HG02759 (cell line): ENCODE data around the gene MAP2K2.
A peak's percentile ranks its signal among the peaks of the same experiment; 100 is the strongest.
"Not testable (repeated sequence)": the region's sequence is repeated elsewhere in the genome, so short reads cannot be mapped to it uniquely, and the experiment has no call there.

Source experiments
- ATAC-seq: cut with Tn5 transposase; IDR thresholded peaks from one replicate; pipeline ENCODE4 v1.9.1; 2021; ENCODE audit warnings: mild to moderate bottlenecking, moderate library complexity; ENCODE audit not compliant: unreplicated experiment

MAP2K2 gene

DNA sequence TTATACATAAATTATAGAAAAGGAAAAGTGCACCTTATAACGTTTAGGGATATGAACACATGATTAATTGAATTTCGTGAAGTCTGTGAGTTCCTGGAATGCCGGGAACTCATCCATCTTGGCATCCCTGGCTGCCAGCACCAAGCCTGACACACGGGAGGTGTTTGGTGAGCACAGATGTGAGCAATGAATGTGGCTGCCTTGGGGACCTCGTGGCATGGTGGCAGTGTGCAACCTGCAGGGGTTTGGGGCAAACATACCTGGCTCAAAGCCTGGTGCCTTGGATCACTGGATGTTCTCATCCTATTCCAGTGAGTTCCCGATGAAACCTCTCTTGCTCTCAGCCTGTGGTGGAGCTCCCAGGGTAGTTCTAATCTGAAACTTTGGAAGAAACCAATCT, 10.4 kb upstream of the MAP2K2 start:
- ATAC-seq = no peak

DNA sequence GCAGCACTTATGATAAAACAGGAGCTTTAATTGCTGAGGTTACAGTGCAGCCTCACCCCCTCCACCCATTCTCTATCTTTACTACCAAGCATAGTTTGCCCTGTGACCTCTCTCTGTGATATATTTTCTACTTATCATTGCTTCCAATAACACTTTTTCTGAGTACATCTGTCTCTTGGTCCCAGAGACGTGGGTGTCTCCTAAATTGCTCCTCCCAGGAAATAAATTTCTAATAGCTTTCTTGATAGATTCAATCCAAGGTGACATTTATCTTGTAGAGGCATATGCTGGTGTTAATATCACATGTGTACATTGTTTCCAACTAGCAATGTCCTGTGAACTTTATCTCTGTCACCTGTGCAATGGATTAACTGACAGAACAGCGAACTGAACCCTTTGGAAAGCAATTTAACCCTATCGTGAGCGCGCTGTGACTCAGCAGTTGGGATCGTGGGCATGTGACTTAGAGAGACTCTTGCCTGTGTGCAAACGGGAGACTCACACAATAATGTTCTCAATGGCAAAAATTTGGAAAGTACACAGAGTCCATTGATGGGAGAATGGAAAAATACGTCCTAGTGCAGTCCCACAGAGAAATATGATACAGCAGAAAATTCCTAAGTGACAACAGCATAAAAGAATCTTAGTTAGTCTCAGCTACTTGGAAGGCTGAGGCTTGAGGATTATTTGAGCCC, 7.0 kb upstream of the MAP2K2 start:
- no peak for ATAC-seq

DNA sequence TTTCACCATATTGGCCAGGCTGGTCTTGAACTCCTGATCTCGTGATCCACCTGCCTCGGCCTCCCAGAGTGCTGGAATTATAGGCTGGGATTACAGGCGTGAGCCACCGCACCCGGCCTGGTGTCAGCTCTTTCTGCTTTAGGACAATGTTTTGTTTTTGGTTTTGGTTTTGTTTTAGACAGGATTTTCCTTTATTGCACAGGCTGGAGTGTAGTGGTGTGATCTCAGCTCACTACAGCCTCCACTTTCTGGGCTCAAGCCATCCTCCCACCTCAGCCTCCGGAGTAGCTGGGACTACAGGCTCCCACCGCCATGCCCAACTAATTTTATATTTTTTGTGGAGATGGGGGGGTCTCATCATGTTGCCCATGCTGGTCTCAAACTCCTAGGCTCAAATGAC, 5.1 kb upstream of the MAP2K2 start:
- ATAC-seq = not testable (repeated sequence)

DNA sequence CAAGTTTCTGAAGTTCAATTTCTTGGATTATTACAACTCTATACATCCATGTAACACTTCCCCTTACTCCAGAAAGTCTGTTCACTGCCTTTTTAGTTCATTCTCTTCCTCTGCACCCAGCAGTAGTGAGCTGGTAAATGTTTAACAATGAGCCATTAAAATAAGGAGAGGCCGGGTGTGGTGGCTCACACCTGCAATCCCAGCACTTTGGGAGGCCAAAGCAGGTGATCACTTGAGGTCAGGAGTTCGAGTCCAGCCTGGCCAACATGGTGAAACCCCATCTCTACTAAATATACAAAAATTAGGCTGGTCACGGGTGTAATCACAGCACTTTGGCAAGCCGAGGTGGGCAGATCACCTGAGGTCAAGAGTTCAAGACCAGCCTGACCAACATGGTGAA, 3.4 kb upstream of the MAP2K2 start:
- not testable (repeated sequence) for ATAC-seq

DNA sequence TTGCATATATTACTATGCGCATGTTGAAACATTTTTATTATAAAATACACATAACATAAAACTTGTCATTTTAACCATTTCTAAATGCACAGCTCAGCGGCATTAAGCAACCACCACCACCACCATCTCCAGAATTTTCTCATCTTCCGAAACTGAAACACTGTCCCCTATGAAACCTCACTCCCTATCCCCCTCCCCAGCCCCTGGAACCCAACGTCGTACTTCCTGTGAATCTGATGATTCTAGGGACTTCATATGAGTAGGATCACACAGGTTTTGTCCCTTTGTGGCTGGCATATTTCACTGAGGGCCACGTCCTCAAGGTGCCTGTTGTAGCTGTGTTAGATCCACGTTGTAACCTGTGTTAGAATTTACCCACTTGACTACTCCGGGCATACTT, 716 bp upstream of the MAP2K2 start:
- ATAC-seq = no peak

DNA sequence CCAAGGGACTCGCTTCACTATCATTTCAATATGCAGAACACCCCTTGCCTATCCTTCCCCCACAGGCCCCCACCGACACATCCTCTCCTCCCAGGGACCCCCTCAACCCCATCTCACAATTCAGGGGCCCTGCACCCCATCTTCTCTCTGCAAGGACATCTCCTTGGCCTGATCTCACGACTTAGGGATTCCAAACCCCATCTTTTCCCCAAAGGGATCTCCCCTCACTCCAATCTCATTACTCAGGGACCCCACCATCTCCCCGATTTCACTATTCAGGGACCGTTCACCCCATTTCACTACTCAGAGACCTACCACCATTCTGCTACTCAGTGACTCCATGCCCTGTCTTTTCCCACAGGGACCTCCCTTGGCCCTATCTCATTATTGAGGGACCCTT, 1.4 kb downstream of the MAP2K2 start:
- no peak for ATAC-seq

DNA sequence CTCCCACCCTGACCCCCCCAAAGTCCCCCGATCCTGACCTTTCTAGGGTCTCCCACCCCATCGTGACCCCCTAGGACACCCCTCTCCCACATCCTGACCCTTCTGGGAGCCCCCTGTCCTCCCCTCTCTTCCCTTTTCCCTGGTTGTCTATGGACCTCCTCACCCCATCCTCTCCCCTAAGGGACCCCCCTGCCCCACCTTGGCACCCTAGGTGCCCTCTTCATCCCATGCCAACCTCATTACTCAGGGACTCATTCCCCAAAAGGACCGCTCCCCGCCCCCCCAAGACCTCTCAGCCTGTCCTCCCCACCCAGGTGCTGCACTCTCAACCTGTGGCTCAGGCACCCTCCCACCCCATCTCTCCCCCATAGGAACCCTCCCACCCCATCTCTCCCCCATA, 2.1 kb downstream of the MAP2K2 start:
- ATAC-seq = no peak

DNA sequence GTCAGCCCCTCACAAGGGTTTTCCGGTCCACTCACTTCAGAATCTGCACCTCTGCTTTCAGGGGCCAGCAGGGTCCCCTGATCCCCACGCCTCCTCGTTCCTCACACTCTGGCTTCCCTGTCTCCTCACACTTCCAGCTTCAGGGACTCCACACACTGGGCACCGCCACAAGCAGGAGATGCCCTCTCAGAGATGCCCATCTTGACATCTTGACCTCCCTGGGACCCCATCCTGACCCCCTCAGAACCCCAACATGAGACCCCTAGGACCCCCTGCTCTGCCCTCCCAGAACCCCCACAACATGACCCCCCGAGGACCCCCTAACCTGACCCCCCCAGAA, 2.7 kb downstream of the MAP2K2 start:
- ATAC-seq = no peak

DNA sequence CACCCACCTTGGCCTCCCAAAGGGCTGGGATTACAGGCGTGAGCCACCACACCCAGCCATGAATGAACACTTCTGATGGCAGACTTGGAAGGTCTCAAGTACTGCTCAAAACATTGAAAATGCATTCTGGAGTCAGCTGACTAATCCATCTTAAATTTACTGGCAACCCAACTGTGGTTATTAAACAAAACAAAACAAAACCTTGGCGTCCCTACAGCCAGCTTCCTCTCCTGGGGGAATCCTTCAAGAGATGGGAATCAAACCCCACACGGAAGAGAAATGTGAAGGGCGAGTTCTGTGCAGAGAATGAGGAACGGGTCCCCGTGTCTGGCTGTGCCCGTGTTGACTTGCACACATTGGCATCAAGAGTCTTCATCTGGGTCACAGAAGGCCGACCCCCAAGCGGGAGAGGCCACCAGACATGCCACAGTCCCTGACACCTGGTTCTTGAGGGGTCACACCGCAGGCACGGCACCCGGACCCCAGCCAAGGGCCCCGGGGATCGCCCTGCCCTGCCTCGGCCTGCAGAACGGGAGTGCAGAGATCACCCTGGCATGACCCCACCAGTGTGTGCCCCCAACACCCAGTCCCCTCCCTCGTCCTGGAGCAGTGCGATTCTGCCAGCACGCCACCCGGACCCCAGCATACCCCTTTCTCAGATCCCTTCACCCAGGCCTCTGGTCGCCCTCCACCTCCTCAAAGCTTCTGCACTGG, 3.2 kb downstream of the MAP2K2 start:
- no peak for ATAC-seq

DNA sequence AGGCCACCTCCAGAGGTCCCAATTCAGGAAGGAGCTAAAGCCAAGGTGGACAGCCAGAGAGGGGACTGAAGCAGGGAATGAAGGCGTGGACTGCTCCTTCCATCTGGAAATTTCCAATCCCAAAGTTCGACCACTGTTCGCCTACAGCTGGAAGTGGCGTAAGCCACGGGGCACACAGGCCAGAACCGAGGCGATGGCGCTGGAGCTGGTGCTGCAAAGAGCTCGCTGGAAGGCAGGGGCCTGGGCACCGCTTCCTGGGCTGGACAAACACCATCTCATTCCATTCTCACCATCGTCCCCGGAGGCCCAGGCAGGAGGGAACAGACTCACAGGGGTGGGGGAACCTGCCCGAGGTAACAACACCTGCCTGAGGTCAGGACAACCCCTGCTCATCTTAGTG, 4.2 kb downstream of the MAP2K2 start:
- no peak for ATAC-seq

DNA sequence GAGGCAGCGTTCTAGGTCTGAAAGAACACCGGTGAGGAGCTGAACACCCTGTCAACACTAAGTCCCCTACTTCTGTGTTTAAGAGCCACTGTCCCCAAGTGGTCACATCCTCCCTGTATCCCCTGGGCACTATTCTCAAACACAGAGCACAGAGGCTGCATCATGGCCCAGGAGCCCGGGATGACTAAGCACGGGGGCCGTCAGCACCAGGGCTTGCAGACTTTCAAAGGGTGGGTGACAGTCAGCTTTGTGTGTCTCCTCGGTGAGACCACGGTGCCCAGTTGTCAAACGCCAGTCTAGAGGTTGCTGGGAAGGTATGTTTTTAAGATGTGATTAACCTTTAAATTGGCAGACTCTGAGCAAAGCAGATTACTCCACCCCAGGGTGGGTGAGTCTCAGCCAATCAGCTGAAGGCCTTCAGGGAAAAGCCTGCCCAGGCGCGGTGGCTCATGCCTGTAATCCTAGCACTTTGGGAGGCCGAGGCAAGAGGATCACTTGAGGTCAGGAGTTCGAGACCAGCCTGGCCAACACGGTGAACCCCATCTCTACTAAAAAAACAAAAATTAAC, 8.0 kb downstream of the MAP2K2 start:
- peak; percentile 23 for ATAC-seq

DNA sequence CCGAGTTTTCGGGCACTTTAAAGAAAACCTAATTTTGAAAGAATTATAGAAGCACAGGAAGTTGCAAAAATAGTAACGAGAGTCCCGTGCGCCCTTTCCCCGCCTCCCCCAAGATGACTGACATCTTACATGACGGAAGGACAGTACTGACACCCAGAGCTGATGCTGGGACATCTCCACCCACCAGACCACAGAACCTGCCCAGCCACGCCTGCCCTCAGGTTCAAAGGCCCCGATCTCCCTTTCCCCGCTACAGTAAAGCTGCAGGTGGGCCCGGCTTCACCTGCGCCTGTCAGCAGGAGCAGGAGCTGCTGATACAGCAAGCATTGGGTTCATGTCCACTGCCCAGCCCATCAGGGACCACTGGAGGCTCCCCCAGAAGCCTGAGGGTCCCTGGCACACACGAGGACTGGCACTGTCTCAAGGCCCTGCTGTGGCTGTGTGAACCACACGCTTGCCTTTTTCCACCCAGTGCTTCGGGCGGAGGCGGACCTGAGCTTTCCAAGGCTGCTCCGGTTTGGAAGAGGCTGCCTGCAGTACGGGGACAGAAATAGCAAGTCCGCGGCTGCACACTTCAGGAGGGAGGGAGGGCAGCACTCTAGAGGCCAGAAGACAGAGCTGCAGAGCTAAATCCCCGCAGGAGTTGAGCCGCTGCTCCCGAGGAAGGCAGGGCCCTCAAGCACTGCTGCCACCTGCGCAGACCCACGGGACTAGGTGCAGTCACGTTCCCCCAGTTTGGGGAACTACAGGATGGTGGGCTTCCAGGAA, 8.7 kb downstream of the MAP2K2 start:
- ATAC-seq = peak; percentile 73

DNA sequence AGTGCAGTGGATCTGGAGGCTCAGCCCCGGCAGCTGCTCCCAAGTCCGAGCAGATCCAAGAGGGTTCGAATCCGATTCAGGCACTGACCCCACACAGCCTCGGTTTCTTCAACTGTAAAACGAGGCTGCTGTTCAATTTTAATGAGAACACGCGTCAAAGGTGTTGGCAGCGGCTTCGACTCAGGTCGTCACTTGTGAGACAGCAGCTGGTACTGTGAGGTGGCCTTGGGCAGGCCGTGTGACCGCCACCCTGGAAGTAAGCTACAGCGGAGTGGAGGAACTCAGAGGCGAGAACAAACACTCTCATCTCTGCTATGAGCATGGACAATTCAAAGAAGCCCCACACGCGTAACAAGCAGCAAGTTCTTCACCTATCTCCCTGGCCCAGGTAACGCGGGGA, 9.7 kb downstream of the MAP2K2 start:
- no peak for ATAC-seq

DNA sequence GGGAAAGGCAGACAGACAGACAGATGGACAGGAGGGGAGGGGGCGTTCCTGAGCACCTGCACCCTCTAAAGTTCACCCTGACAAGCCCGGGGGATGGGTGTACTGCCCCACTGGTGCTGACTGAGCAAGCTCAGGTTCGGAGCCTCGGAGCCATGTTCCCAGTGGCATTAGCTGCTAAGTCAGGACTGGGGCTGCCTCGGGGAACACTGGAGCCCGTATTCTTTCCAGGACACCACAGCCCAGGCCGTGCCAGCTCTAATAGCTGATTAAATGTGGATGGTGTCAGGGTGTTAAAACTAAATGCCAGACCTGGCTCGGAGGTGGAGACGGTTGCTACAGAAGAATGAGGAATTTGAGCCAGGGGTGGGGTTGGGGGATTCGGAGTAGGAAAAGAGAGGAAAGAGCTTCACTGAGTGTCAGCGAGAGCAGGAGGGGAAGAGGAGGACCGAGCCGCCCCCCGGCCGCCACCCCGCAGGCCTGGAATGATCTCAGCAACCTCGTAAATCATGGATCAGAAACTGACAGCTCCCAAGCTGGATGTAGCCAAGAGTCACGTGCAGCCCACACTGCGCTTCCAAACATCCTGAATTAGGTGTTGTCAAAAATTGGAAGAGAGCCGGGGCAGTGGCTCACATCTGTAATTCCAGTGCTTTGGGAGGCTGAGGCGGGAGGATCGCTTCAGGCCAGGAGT, 10.4 kb downstream of the MAP2K2 start:
- ATAC-seq = no peak

DNA sequence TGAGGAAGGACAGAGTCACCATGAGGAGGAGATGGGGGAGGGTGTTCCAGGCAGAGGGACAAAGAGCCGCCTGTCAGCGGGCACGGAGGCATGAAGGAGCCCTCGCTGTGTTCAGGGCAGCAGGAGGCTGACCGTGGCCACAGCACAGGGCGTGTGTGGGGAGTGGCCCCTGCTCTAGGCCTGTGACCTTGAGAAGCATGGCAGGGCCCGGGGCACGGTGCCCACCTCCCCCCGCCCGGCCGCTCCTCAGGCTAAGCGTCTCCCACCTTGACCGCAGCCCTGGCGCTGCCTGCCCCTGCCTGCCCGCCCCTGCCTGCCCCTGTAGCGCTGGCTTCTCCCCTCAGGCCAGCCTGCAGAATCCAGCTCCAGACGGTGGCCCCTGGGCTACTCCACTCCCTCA, 11.6 kb downstream of the MAP2K2 start:
- ATAC-seq = no peak

DNA sequence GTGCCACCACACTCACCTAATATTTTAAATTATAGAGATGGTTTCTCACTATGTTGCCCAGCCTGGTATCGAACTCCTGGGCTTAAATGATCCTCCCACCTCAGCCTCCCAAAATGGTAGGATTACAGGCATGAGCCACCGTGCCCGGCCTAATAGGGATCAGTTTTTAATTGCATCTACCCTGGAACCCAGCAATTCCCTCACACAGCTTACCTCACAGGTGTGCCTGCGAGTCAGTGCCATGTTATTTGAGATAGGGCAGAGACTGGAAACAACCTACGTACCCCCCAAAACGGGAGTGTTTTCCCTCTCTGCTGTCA, 14.3 kb downstream of the MAP2K2 start:
- no peak for ATAC-seq

DNA sequence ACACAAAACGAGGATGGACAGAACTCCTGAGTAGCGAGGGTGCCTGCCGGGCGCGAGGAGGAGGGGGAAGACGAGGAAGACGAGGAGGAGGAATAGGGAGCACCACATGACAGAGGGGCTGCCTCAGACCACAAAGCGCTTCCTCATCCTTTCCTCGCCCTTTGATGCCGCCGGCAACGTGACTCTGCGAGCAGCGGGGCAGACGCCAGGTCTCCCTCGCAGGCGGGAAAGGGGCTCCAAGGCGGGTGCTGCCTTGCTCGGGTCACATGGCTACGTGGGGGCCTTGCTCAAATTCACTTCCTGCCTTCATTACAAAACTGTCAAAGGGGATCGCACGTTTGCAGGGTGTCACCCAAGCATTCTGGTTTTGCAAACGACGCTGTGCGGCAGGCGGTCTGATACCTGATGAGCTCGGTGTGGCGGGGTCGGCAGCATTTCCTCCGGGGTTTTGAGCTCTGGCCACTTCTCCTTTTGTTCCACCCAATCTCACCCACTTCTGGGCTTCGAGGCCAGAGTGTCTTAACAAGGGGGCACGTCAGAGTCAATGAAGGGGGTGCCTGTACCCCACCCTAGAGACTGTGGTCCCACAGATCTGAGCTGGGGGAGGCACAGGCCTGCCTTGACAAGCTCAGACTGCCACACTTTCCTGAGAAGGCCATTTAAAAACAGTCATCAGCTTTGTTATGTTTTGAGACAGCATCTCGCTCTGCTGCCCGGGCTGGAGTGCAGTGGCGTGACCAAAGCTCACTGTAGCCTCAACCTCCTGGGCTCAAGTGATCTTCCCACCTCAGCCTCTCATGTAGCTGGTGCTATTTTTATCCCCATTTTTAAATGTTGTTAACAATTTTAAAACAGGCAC, 14.9 kb downstream of the MAP2K2 start:
- peak; percentile 64 for ATAC-seq

DNA sequence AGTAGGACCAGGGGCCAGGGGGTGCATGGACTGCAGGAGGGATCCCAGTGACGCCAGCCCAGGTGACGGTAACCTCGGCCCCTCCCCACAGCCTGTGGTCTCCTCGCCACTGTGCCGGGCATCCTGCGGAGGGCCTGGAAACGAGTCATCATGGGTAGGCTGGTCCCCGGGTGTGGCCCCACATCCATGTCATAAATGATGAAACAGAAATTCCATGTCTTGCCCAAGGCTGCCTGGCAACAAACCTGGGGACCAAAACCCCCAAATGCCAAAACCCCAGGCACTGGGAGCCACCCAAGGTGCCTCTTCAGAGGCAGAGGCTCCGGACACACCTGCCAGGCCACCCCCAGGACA, 20.9 kb downstream of the MAP2K2 start:
- no peak for ATAC-seq

DNA sequence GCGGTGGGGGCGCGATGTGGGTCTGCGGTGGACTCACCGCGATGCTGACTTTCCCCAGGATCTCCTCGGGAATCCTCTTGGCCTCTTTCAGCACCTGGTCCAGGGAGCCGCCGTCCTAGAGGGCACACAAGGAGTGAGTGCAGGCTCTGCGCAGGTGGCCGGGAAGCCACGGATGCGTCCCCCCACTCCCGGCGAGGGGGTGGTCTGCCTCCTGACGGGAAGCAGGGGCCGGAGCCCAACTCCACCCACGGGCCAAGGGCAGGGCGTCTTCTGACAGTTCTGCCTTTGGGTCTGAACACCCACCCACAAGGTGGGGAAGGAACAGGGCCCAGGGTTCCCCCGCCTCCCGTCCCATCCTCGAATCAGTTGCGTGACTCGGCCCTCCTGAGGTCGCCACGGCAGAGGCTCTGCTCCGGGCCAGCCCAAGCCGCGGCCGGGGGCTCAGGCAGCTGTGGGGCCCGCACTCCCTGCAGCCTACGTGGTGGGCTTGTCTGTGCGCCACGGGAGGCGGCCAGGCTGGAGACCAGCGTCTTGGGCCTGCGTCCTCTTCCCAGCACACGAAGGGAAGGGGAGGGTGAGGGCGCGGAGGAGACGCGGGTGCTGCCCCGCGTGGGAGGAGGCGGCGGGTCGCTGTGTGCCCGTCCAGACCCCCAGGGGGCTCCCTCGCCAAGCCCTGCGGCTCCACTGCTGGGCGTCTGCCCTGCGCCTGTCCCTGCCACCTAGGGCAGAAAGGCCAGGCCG, 21.4 kb downstream of the MAP2K2 start:
- ATAC-seq = no peak

DNA sequence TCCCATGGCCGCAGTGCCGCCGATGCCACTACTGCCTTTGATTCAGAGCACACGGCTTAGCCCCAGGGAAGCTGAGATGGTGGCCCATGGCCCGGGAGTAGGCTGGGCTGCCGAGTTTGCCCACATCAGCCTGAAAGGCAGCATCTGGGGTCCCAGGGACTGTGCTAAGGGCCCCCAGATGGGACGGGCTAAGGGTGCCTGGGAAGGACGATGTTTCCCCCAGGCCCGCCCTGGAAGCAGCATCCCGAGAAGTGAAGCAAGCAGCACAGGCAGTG, 22.5 kb downstream of the MAP2K2 start:
- ATAC-seq = no peak
